A549 (cell line): ENCODE measurements around the gene CATSPERZ. TPM values are rescaled to one million over a fixed set of nuclear protein-coding genes. Genes with fewer than 3 reads are reported as not detected.

Experiments used
- ATAC-seq, 2 experiments: fragments of 200-7000 bp in 1 of 2; fragments of >200 bp in 1 of 2; cut with Nextera tagmentation in 1 of 2; cut with Tn5 transposase in 1 of 2; 3 replicates each; pipeline versions ENCODE4 v1.8.0 to v1.9.1; 2018 to 2020; ENCODE audit warnings: mild to moderate bottlenecking in 1 of 2, moderate library complexity in 1 of 2
- CTCF ChIA-PET: fragments of 300-600 bp; sonication (Branson Sonifier 250); formaldehyde crosslinking; extraction: SDS; loops from one replicate; lab custom pipeline; 2021; ENCODE audit warnings: antibody characterized with exemption, inconsistent platforms; lab: Yijun Ruan, JAX
- POLR2A ChIA-PET: fragments of 350-600 bp; formaldehyde crosslinking; extraction: SDS; loops from one replicate; lab custom pipeline; 2021; ENCODE audit warnings: antibody characterized with exemption, inconsistent platforms; lab: Yijun Ruan, JAX
- DNase-seq, 2 experiments: peaks; one replicate each; pipeline versions ENCODE4 v3.0.0 to v3.0.0-alpha.2; 2011 to 2016; ENCODE audit warnings: low read depth in 1 of 2, low spot score in 1 of 2
- FAIRE-seq: peaks from 2 replicates; lab custom pipeline; 2011; peaks lifted over from hg19 to GRCh38; lab: Jason Lieb, UNC
- H3K27ac ChIP-seq, 2 experiments: fragments of >200 bp; sonication (Bioruptor Twin); formaldehyde crosslinking; 3 replicates each; pipeline ENCODE4 v1.5.1; 2016 to 2017
- H3K4me1 ChIP-seq: fragments of >200 bp; sonication (Bioruptor Twin); formaldehyde crosslinking; 3 replicates; pipeline ENCODE4 v1.6.1; 2016
- H3K4me2 ChIP-seq: fragments of >200 bp; sonication (Bioruptor Twin); formaldehyde crosslinking; 3 replicates; pipeline ENCODE4 v1.6.1; 2016
- H3K4me3 ChIP-seq: fragments of >200 bp; sonication (Bioruptor Twin); formaldehyde crosslinking; 3 replicates; pipeline ENCODE4 v1.5.1; 2016
- H3K9me3 ChIP-seq: fragments of >200 bp; sonication (Bioruptor Twin); formaldehyde crosslinking; 3 replicates; pipeline ENCODE4 v1.6.1; 2016
- CBX8 ChIP-seq: fragments of 200-600 bp; sonication (generic); IDR thresholded peaks from 2 replicates; pipeline ENCODE4 v1.6.1; 2016
- CEBPB ChIP-seq, 2 experiments: fragments of >200 bp in 1 of 2; sonication (Bioruptor Twin) in 1 of 2; formaldehyde crosslinking in 1 of 2; IDR thresholded peaks; 2 replicates each; pipeline ENCODE4 v1.6.1; 2012 to 2016
- CHD2 ChIP-seq: fragments of 150-350 bp; IDR thresholded peaks from 2 replicates; pipeline ENCODE4 v1.6.1; 2014; ENCODE audit warnings: low read length; ENCODE audit not compliant: partially characterized antibody
- CHD4 ChIP-seq: fragments of 200-600 bp; sonication (generic); IDR thresholded peaks from 2 replicates; pipeline ENCODE4 v1.6.1; 2016; ENCODE audit warnings: antibody characterized with exemption, mild to moderate bottlenecking, borderline replicate concordance
- EP300 ChIP-seq, 2 experiments: fragments of >200 bp; sonication (Bioruptor Twin); formaldehyde crosslinking; IDR thresholded peaks; 2 replicates in 1 of 2; 3 replicates in 1 of 2; pipeline ENCODE4 v1.6.1; 2016 to 2017
- FOSB ChIP-seq: fragments of 250-450 bp; sonication (Bioruptor Pico); IDR thresholded peaks from 2 replicates; pipeline ENCODE4 v1.5.0; 2020; ENCODE audit warnings: mild to moderate bottlenecking, moderate library complexity
- FOXS1 ChIP-seq: fragments of 250-450 bp; sonication (Bioruptor Pico); IDR thresholded peaks from 2 replicates; pipeline ENCODE4 v1.5.0; 2020; ENCODE audit warnings: mild to moderate bottlenecking, moderate library complexity
- GATA3 ChIP-seq: IDR thresholded peaks from 2 replicates; pipeline ENCODE4 v1.6.1; 2012; ENCODE audit warnings: borderline replicate concordance
- HOXA7 ChIP-seq: fragments of 250-450 bp; sonication (Bioruptor Pico); IDR thresholded peaks from 2 replicates; pipeline ENCODE4 v1.5.0; 2020; ENCODE audit warnings: mild to moderate bottlenecking, moderate library complexity
- KDM5A ChIP-seq: fragments of 200-600 bp; sonication (generic); IDR thresholded peaks from 2 replicates; pipeline ENCODE4 v1.6.1; 2016; ENCODE audit warnings: antibody characterized with exemption, mild to moderate bottlenecking
- POLR2A ChIP-seq: IDR thresholded peaks from 2 replicates; pipeline ENCODE4 v1.6.1; 2012; ENCODE audit warnings: mild to moderate bottlenecking, low read length
- RAD21 ChIP-seq, 2 experiments: fragments of >200 bp in 1 of 2; sonication (Bioruptor Twin) in 1 of 2; formaldehyde crosslinking in 1 of 2; IDR thresholded peaks in 1 of 2; conservative IDR thresholded peaks in 1 of 2; 2 replicates in 1 of 2; 3 replicates in 1 of 2; pipeline ENCODE4 v1.6.1; 2012 to 2018; ENCODE audit warnings: inconsistent platforms in 1 of 2
- RNF2 ChIP-seq: fragments of 200-600 bp; sonication (generic); IDR thresholded peaks from 2 replicates; pipeline ENCODE4 v1.6.1; 2016; ENCODE audit warnings: low read depth, mild to moderate bottlenecking, antibody characterized with exemption, moderate library complexity, borderline replicate concordance
- TFCP2L1 ChIP-seq: fragments of 250-450 bp; sonication (Bioruptor Pico); IDR thresholded peaks from 2 replicates; pipeline ENCODE4 v1.5.0; 2021; ENCODE audit warnings: mild to moderate bottlenecking
- TP53 ChIP-seq: fragments of 250-450 bp; sonication (Bioruptor Pico); IDR thresholded peaks from 2 replicates; pipeline ENCODE4 v1.5.0; 2021; ENCODE audit warnings: mild to moderate bottlenecking, moderate library complexity
- ZC3H11A ChIP-seq: fragments of 450-650 bp; IDR thresholded peaks from 2 replicates; pipeline ENCODE4 v1.6.1; 2014; ENCODE audit warnings: antibody characterized with exemption, mild to moderate bottlenecking
- ZNF302 ChIP-seq: fragments of 250-450 bp; sonication (Bioruptor Pico); IDR thresholded peaks from 2 replicates; pipeline ENCODE4 v1.9.0; 2021; ENCODE audit warnings: inconsistent platforms, mild to moderate bottlenecking, moderate library complexity
- whole genome bisulfite sequencing: methylation state at CpG from one replicate; pipeline ENCODE4 v1.1.6; 2017; ENCODE audit errors: missing lambda C conversion rate; 5-methylcytosine and 5-hydroxymethylcytosine counted together
- polyA plus RNA-seq, 4 experiments: library from polyadenylated mRNA; depleted of rRNA in 3 of 4; stranded (reverse); fragments of >200 nt; fragmentation: RNase III in 1 of 4; extraction: RNeasy Plus Mini Kit Qiagen cat#74134 plus additional on column Dnase treatment in 1 of 4; gene quantifications; 2 replicates in 3 of 4; 3 replicates in 1 of 4; pipeline ENCODE4 v1.2.3, GENCODE V29; 2011 to 2017
- TF ChIP-seq, protein P1 (sequence below): fragments of 250-450 bp; sonication (Bioruptor Pico); IDR thresholded peaks from 2 replicates; pipeline ENCODE4 v1.5.0; 2020; ENCODE audit warnings: low read depth, mild to moderate bottlenecking, moderate library complexity
- TF ChIP-seq, protein P2 (sequence below): fragments of 200-600 bp; sonication (generic); IDR thresholded peaks from 2 replicates; pipeline ENCODE4 v1.6.1; 2016; ENCODE audit warnings: antibody characterized with exemption, mild to moderate bottlenecking, moderate library complexity
- TF ChIP-seq, protein P3 (sequence below): IDR thresholded peaks from 2 replicates; pipeline ENCODE4 v1.6.1; 2012
- TF ChIP-seq, protein P4 (sequence below): fragments of >200 bp; sonication (Bioruptor Twin); formaldehyde crosslinking; IDR thresholded peaks from 3 replicates; pipeline ENCODE4 v1.6.1; 2016

The CATSPERZ gene
- polyA plus RNA-seq, 2 of the 4 experiments (the other 2 are of a cell fraction) = 1.9 to 3.4 TPM

DNA sequence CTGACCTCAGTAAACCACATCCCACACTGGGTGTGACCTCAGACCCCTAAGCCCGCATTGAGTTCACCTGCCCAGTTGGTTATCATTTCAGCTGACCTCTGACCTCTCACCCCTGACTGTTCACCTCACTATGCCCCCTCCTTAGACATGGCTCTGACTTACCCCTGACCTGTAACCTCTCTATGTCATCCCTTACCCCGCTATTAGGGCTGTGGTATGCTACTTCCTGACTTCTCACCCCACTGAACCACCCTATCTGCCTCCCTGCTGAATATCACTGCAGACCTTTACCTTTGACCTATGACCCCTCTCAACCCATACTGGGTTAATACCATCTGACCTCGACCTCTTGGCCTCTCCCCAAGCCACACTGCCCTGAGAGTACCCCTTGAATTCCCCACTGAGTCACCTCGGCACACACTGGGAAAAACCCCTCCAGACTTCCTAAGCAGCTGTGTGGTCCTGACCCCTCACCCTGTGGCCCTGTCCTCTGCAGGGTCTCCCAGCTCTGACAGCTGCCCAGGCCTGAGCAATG lies 40.6 kb upstream of the CATSPERZ start (continued):
- TF ChIP-seq, protein P1, sequence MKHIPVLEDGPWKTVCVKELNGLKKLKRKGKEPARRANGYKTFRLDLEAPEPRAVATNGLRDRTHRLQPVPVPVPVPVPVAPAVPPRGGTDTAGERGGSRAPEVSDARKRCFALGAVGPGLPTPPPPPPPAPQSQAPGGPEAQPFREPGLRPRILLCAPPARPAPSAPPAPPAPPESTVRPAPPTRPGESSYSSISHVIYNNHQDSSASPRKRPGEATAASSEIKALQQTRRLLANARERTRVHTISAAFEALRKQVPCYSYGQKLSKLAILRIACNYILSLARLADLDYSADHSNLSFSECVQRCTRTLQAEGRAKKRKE (CRISPR knock-in tag) = no peak
- TF ChIP-seq TFCP2L1 (no peak), EP300 (IDR thresholded peaks at IDR 0.05) (no peak), HOXA7 (CRISPR knock-in tag) (no peak), TP53 (CRISPR knock-in tag) (no peak), CHD2 (no peak)
- TF ChIP-seq, protein P2, sequence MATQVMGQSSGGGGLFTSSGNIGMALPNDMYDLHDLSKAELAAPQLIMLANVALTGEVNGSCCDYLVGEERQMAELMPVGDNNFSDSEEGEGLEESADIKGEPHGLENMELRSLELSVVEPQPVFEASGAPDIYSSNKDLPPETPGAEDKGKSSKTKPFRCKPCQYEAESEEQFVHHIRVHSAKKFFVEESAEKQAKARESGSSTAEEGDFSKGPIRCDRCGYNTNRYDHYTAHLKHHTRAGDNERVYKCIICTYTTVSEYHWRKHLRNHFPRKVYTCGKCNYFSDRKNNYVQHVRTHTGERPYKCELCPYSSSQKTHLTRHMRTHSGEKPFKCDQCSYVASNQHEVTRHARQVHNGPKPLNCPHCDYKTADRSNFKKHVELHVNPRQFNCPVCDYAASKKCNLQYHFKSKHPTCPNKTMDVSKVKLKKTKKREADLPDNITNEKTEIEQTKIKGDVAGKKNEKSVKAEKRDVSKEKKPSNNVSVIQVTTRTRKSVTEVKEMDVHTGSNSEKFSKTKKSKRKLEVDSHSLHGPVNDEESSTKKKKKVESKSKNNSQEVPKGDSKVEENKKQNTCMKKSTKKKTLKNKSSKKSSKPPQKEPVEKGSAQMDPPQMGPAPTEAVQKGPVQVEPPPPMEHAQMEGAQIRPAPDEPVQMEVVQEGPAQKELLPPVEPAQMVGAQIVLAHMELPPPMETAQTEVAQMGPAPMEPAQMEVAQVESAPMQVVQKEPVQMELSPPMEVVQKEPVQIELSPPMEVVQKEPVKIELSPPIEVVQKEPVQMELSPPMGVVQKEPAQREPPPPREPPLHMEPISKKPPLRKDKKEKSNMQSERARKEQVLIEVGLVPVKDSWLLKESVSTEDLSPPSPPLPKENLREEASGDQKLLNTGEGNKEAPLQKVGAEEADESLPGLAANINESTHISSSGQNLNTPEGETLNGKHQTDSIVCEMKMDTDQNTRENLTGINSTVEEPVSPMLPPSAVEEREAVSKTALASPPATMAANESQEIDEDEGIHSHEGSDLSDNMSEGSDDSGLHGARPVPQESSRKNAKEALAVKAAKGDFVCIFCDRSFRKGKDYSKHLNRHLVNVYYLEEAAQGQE = no peak

DNA sequence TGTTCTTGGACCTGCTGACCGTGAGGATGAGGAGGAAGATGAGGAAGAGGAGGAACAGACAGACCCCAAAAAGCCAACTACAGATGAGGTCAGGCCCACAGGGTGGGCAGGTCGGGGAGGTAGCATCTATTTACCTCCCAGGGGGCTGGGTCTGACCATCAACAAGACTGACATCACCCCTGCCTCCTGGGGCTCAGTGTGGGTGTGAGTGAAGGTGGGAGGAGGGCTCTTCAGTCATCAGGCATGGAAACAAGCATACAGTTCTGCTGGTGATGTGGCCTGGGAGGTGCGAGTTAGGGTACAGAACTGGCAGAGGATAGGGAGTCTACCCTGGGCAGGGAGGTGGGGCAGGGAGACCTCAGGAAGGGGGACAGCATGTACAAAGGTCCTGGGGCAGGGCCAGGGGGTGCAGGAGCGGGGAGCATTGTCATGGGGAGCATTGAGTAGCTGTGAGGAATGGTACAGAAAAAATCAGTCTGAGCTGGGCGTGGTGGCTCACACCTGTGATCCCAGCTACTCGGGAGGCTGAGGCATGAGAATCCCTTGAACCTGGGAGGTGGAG lies 39.9 kb upstream of the CATSPERZ start:
- Histone ChIP-seq H3K9me3 (no peaks in the 10 kb centered on the region), H3K4me1 (peaks cover 4% of the 10 kb centered on the region; the same call in 1 of the 3 replicates), H3K27ac (no peak overlapping the region), H3K4me2 (no peak overlapping the region), H3K4me3 (no peak overlapping the region)
- FAIRE-seq = no peak
- ChIA-PET CTCF (interaction anchor here (13.4 to 16.0 kb wide), 2 partner anchors 13 to 43 kb away, joined by 220 read pairs; partner anchors contain the start of genes CATSPERZ, ESRRA, PLCB3 and PPP1R14B), POLR2A (interaction anchor here (0.6 kb wide), 1 partner anchor 57 kb away, joined by 3 read pairs; the partner anchor contains the start of gene TRMT112)
- no peak for ATAC-seq
- WGBS = 88% methylated on average over 6 of the region's 6 CpGs
- DNase-seq = no peak
- TF ChIP-seq GATA3 = no peak
- TF ChIP-seq RNF2 = no peak
- no peak for TF ChIP-seq EP300 (IDR thresholded peaks at IDR 0.05)
- TF ChIP-seq ZC3H11A = no peak
- TF ChIP-seq CEBPB (IDR thresholded peaks at IDR 0.05) = no peak
- TF ChIP-seq FOSB (CRISPR knock-in tag) = no peak
- TF ChIP-seq, protein P3, sequence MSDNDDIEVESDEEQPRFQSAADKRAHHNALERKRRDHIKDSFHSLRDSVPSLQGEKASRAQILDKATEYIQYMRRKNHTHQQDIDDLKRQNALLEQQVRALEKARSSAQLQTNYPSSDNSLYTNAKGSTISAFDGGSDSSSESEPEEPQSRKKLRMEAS = no peak
- no peak for TF ChIP-seq FOXS1
- no peak for TF ChIP-seq RAD21 (conservative IDR thresholded peaks at IDR 0.05 in 1 of 2, IDR thresholded peaks at IDR 0.05 in 1 of 2)
- TF ChIP-seq KDM5A = no peak
- no peak for TF ChIP-seq POLR2A

DNA sequence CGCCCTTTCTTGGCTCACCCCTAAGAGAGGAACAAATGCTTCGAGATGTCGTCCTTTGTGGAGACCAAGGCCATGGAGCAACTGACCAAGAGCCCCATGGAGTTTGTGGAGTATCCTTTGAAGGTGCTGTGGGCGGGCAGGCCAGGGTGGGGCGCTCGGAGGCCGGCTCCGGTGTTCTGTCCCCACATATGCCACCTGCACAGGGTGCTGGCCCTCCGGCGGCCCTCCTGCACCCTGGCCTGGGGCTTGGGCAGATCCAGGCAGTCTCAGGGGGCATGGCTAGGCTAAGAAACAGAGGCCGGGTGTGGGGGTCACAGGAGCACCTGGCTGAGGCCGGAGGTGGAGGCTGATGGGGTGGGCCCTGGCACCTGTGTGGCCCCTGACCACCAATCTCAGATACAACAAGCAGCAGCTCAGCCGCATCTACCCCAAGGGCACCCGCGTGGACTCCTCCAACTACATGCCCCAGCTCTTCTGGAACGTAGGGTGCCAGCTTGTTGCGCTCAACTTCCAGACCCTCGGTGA lies 38.5 kb upstream of the CATSPERZ start:
- CTCF ChIA-PET = interaction anchor here (13.4 to 16.0 kb wide), 2 partner anchors 14 to 41 kb away, joined by 220 read pairs; partner anchors contain the start of genes CATSPERZ, ESRRA, PLCB3 and PPP1R14B
- DNase-seq (no peak), ATAC-seq (no peak), FAIRE-seq (no peak)
- H3K9me3 ChIP-seq = no peaks in the 10 kb centered on the region
- H3K4me2 ChIP-seq = no peak overlapping the region
- WGBS = 93% methylated on average over 13 of the region's 18 CpGs
- H3K27ac ChIP-seq = no peak overlapping the region
- H3K4me3 ChIP-seq = no peak overlapping the region
- POLR2A ChIA-PET = no interaction called here
- TF ChIP-seq HOXA7 (CRISPR knock-in tag) (no peak), CHD4 (no peak), ZNF302 (CRISPR knock-in tag) (no peak), CBX8 (no peak)
- TF ChIP-seq, protein P4, sequence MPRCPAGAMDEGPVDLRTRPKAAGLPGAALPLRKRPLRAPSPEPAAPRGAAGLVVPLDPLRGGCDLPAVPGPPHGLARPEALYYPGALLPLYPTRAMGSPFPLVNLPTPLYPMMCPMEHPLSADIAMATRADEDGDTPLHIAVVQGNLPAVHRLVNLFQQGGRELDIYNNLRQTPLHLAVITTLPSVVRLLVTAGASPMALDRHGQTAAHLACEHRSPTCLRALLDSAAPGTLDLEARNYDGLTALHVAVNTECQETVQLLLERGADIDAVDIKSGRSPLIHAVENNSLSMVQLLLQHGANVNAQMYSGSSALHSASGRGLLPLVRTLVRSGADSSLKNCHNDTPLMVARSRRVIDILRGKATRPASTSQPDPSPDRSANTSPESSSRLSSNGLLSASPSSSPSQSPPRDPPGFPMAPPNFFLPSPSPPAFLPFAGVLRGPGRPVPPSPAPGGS = no peak
- H3K4me1 ChIP-seq = peaks cover 2% of the 10 kb centered on the region; the same call in 1 of the 3 replicates
